ENCODE data around the gene NAA25. TPM values are rescaled to one million over a fixed set of nuclear protein-coding genes. Genes with fewer than 3 reads are reported as not detected.
"Not testable (repeated sequence)": the region's sequence is repeated elsewhere in the genome, so short reads cannot be mapped to it uniquely, and the experiment has no call there.

Gene NAA25
- total RNA-seq, 5 donors from 2014 or later (not counting 1 experiment from before 2014, with no cell fraction given): 25.0 to 41.6 (median 31.0) TPM

GRCh38 chr12:112012775-112013600 is 95.6 kb downstream of the NAA25 start, which contains the start of the genes ERP29 and TMEM116:
Gene ERP29, plus strand, starts transcription at chr12:112013426. Its CDS starts 40 bp downstream, at chr12:112013466.
Gene TMEM116, minus strand, starts transcription at chr12:112013165. Its CDS starts 7,895 bp downstream, at chr12:112005270.
- Mint-ChIP-seq H3K9me3 (peaks cover 0 to 7% (median 4%) of the 10 kb centered on the region in 3 donors), H3K4me1 (peaks cover 57 to 68% (median 63%) of the 10 kb centered on the region in 3 donors), H3K27ac (peak within 1 kb of the TSS; percentile 99), H3K36me3 (peaks cover 28% of the 10 kb centered on the region), H3K27me3 (no peaks in the 10 kb centered on the region), H3K4me3 (peak within 1 kb of the TSS; percentile 89 to 95 (median 94))
- peaks cover 15 to 62% of the 10 kb centered on the region in 2 experiments for H3K4me1 ChIP-seq (ENCODE audit: control insufficient read depth in 1 of 2, extremely low read depth in 1 of 2, insufficient read depth in 2 of 2, low read length in 2 of 2)
- CTCF ChIA-PET: interaction anchor here (0.6 to 2.4 kb wide), 24 partner anchors 9 to 172 kb away, joined by 3 to 60 read pairs (median 4); partner anchors contain the start of gene NAA25 (in 1 of the 2)
- H3K9me3 ChIP-seq: no peaks in the 10 kb centered on the region
- DNase-seq (peak; percentile 98 to 100 (median 100)), ATAC-seq (replicated peaks in 1 of 4) (peak; percentile 83 to 89 (median 87))
- WGBS (ENCODE audit: insufficient coverage): under 1% methylated on average over 66 of the region's 67 CpGs
- H3K27ac ChIP-seq (ENCODE audit: low read length): peak within 1 kb of the TSS; percentile 98
- peaks cover 10 to 25% of the 10 kb centered on the region in 2 donors for H3K36me3 ChIP-seq (ENCODE audit: control insufficient read depth in 2 of 2, extremely low read depth in 1 of 2, insufficient read depth in 1 of 2, low read length in 1 of 2)
- POLR2A ChIA-PET: interaction anchor here (0.6 to 2.4 kb wide), 9 partner anchors 8 to 171 kb away, joined by 3 to 13 read pairs (median 4); partner anchors contain the start of genes MAPKAPK5 (in 1 of the 2) and TRAFD1 (in 1 of the 2)
- H3K4me3 ChIP-seq (ENCODE audit: control insufficient read depth in 1 of 2, extremely low read depth in 1 of 2, low read length in 1 of 2): peak within 1 kb of the TSS; percentile 55 to 77
- H3K27me3 ChIP-seq (replicated peaks in 1 of 2; ENCODE audit: control insufficient read depth in 2 of 2, extremely low read depth in 1 of 2, insufficient read depth in 2 of 2, low read length in 1 of 2): no peaks in the 10 kb centered on the region

- H3K27ac ChIP-seq (ENCODE audit: low read length): peak overlapping the region; percentile 98
- peak overlapping the region; percentile 49 to 77 for H3K4me3 ChIP-seq (ENCODE audit: control insufficient read depth in 1 of 2, extremely low read depth in 1 of 2, low read length in 1 of 2)
Observed at GRCh38 chr12:112011685-112012084, 96.9 kb downstream of the NAA25 start.

GRCh38 chr12:112010415-112011344 is 97.9 kb downstream of the NAA25 start:
- WGBS (ENCODE audit: insufficient coverage): 94% methylated on average over 5 of the region's 8 CpGs
- Mint-ChIP-seq H3K27me3 (no peaks in the 10 kb centered on the region), H3K4me3 (peak overlapping the region; percentile 89 to 95 (median 94)), H3K27ac (peak overlapping the region; percentile 99), H3K4me1 (peaks cover 57 to 64% (median 58%) of the 10 kb centered on the region in 3 donors), H3K36me3 (peaks cover 15% of the 10 kb centered on the region), H3K9me3 (peaks cover 0 to under 1% (median 0%) of the 10 kb centered on the region in 3 donors)
- peaks cover 8 to 9% of the 10 kb centered on the region in 2 donors for H3K36me3 ChIP-seq (ENCODE audit: control insufficient read depth in 2 of 2, extremely low read depth in 1 of 2, insufficient read depth in 1 of 2, low read length in 1 of 2)
- ChIA-PET CTCF (no interaction called here), POLR2A (interaction anchor here in 1 of 2 donors (0.6 kb wide), 1 partner anchor 11 kb away, joined by 9 read pairs; no protein-coding TSS in a partner anchor)
- ATAC-seq (replicated peaks in 1 of 4) (no peak), DNase-seq (no peak)
- peaks cover 15 to 58% of the 10 kb centered on the region in 2 experiments for H3K4me1 ChIP-seq (ENCODE audit: control insufficient read depth in 1 of 2, extremely low read depth in 1 of 2, insufficient read depth in 2 of 2, low read length in 2 of 2)
- peak overlapping the region in 1 of 2 donors; percentile 3 for H3K4me3 ChIP-seq (ENCODE audit: control insufficient read depth in 1 of 2, extremely low read depth in 1 of 2, low read length in 1 of 2)
- peak overlapping the region; percentile 98 for H3K27ac ChIP-seq (ENCODE audit: low read length)
- no peaks in the 10 kb centered on the region for H3K27me3 ChIP-seq (replicated peaks in 1 of 2; ENCODE audit: control insufficient read depth in 2 of 2, extremely low read depth in 1 of 2, insufficient read depth in 2 of 2, low read length in 1 of 2)
- H3K9me3 ChIP-seq: no peaks in the 10 kb centered on the region

More at GRCh38 chr12:112011685-112012084, 96.9 kb downstream of the NAA25 start:
- DNase-seq: no peak
- no peaks in the 10 kb centered on the region for H3K27me3 ChIP-seq (replicated peaks in 1 of 2; ENCODE audit: control insufficient read depth in 2 of 2, extremely low read depth in 1 of 2, insufficient read depth in 2 of 2, low read length in 1 of 2)
- H3K9me3 Mint-ChIP-seq: peaks cover 0 to 7% (median 4%) of the 10 kb centered on the region in 3 donors
- no peaks in the 10 kb centered on the region for H3K27me3 Mint-ChIP-seq
- POLR2A ChIA-PET: interaction anchor here (0.5 to 1.9 kb wide), 7 partner anchors 9 to 415 kb away, joined by 3 to 6 read pairs (median 3); no protein-coding TSS in a partner anchor
- H3K4me3 Mint-ChIP-seq: peak overlapping the region; percentile 89 to 95 (median 94)
- H3K36me3 Mint-ChIP-seq: peaks cover 23% of the 10 kb centered on the region
- H3K4me1 Mint-ChIP-seq: peaks cover 55 to 64% (median 58%) of the 10 kb centered on the region in 3 donors
- WGBS (ENCODE audit: insufficient coverage): 72% methylated on average over 7 of the region's 8 CpGs
- peaks cover 9 to 18% of the 10 kb centered on the region in 2 donors for H3K36me3 ChIP-seq (ENCODE audit: control insufficient read depth in 2 of 2, extremely low read depth in 1 of 2, insufficient read depth in 1 of 2, low read length in 1 of 2)
- H3K9me3 ChIP-seq: no peaks in the 10 kb centered on the region
- peak overlapping the region; percentile 99 for H3K27ac Mint-ChIP-seq
- H3K4me1 ChIP-seq (ENCODE audit: control insufficient read depth in 1 of 2, extremely low read depth in 1 of 2, insufficient read depth in 2 of 2, low read length in 2 of 2): peaks cover 15 to 60% of the 10 kb centered on the region in 2 experiments
- no peak for ATAC-seq (replicated peaks in 1 of 4)
- CTCF ChIA-PET: interaction anchor here (0.7 to 1.8 kb wide), 4 partner anchors 9 to 67 kb away, joined by 3 to 14 read pairs (median 6); no protein-coding TSS in a partner anchor

- H3K4me3 ChIP-seq (ENCODE audit: control insufficient read depth in 1 of 2, extremely low read depth in 1 of 2, low read length in 1 of 2); H3K27me3 Mint-ChIP-seq; ATAC-seq (replicated peaks in 1 of 4); H3K36me3 ChIP-seq (ENCODE audit: control insufficient read depth in 2 of 2, extremely low read depth in 1 of 2, insufficient read depth in 1 of 2, low read length in 1 of 2); H3K9me3 Mint-ChIP-seq; H3K9me3 ChIP-seq; DNase-seq; H3K27me3 ChIP-seq (replicated peaks in 1 of 2; ENCODE audit: control insufficient read depth in 2 of 2, extremely low read depth in 1 of 2, insufficient read depth in 2 of 2, low read length in 1 of 2); H3K27ac ChIP-seq (ENCODE audit: low read length); H3K4me3 Mint-ChIP-seq: not testable (repeated sequence)
- Mint-ChIP-seq H3K4me1 (peaks cover 58 to 66% (median 62%) of the 10 kb centered on the region in 3 donors), H3K36me3 (peaks cover 14% of the 10 kb centered on the region), H3K27ac (peak overlapping the region in 1 of 2 donors; percentile 20)
- peaks cover 13 to 48% of the 10 kb centered on the region in 2 experiments for H3K4me1 ChIP-seq (ENCODE audit: control insufficient read depth in 1 of 2, extremely low read depth in 1 of 2, insufficient read depth in 2 of 2, low read length in 2 of 2)
- ChIA-PET POLR2A (interaction anchor here in 1 of 2 donors (0.6 to 0.7 kb wide), 2 partner anchors 57 to 497 kb away, joined by 4 to 8 read pairs; no protein-coding TSS in a partner anchor), CTCF (interaction anchor here in 1 of 2 donors (0.7 kb wide), 1 partner anchor 1394 kb away, joined by 3 read pairs; no protein-coding TSS in a partner anchor)
- no CpG with 5 or more reads among the region's 3 CpGs for WGBS (ENCODE audit: insufficient coverage)
Observed at GRCh38 chr12:112009596-112009995, 99.0 kb downstream of the NAA25 start.

GRCh38 chr12:112008918-112009317 is 99.7 kb downstream of the NAA25 start:
- Histone ChIP-seq H3K27me3 (replicated peaks in 1 of 2; ENCODE audit: control insufficient read depth in 2 of 2, extremely low read depth in 1 of 2, insufficient read depth in 2 of 2, low read length in 1 of 2) (no peaks in the 10 kb centered on the region), H3K9me3 (no peaks in the 10 kb centered on the region), H3K4me3 (ENCODE audit: control insufficient read depth in 1 of 2, extremely low read depth in 1 of 2, low read length in 1 of 2) (no peak overlapping the region), H3K36me3 (ENCODE audit: control insufficient read depth in 2 of 2, extremely low read depth in 1 of 2, insufficient read depth in 1 of 2, low read length in 1 of 2) (peaks cover 4 to 7% of the 10 kb centered on the region in 2 donors), H3K4me1 (ENCODE audit: control insufficient read depth in 1 of 2, extremely low read depth in 1 of 2, insufficient read depth in 2 of 2, low read length in 2 of 2) (peaks cover 8 to 41% of the 10 kb centered on the region in 2 experiments), H3K27ac (ENCODE audit: low read length) (no peak overlapping the region)
- H3K27me3 Mint-ChIP-seq: no peaks in the 10 kb centered on the region
- H3K4me3 Mint-ChIP-seq: no peak overlapping the region
- peaks cover 9% of the 10 kb centered on the region for H3K36me3 Mint-ChIP-seq
- WGBS (ENCODE audit: insufficient coverage): no CpG with 5 or more reads among the region's 3 CpGs
- no peak for ATAC-seq (replicated peaks in 1 of 4)
- POLR2A ChIA-PET: interaction anchor here in 1 of 2 donors (0.6 to 0.7 kb wide), 2 partner anchors 57 to 498 kb away, joined by 4 to 8 read pairs; no protein-coding TSS in a partner anchor
- no peaks in the 10 kb centered on the region for H3K9me3 Mint-ChIP-seq
- peaks cover 53 to 62% (median 55%) of the 10 kb centered on the region in 3 donors for H3K4me1 Mint-ChIP-seq
- CTCF ChIA-PET: no interaction called here
- DNase-seq: no peak
- peak overlapping the region; percentile 75 to 77 for H3K27ac Mint-ChIP-seq
